NCI-H146 treated with DMSO at 0.1 percent for 48 hours (cell line): Measurements from ENCODE around the gene ENTPD3.
"Not testable (repeated sequence)": the region's sequence is repeated elsewhere in the genome, so short reads cannot be mapped to it uniquely, and the experiment has no call there.

Experiments used
- DNase-seq: peaks from one replicate; lab custom pipeline; 2025; ENCODE audit not compliant: unreplicated experiment; lab: John Stamatoyannopoulos, UW

Gene ENTPD3

DNA sequence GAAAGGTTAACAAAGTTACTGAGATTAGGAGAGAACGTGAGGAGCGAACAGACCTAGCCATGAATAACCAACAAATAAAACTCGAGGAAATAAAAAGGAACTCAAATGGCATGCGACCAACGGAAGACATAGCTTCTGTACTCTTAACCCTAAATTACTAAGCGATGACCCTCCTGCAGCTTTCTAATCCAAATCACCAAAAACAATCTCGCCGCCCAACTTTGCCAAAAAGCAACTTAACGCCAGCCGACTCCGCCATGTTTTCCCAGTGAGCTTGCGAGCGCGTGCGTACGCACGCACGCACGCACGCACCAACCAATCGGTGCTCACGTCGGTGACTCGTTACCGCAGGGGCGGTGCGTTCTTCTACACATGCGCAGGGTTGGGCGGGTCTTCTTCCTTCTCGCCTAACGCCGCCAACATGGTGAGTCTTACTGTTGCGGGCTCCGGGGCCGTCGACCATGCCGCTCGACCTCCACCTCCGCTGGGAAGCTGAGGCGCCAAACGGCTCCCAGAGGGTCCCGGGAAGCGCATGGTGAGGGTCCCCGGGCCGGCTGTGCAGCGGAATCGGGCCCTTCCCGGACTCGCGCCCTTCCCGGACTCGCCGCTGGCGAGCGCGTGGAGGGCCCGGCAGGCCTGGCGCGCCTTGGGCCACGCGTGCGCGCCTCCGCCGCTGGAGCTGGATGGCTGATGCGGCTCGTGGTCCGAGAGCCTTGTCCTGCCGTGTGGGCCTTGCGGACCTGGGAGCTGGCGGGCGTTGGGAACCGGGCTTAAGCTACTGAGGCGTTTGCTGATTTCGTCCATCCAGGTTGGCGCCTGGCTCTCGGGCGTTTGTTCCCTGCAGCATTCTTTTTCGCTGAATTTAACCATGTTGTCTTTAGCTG lies 70.2 kb downstream of the ENTPD3 start, which contains the start of gene RPL14:
Gene RPL14, plus strand, starts transcription at position 400 of the 884 bp plus-strand sequence. Its CDS starts 133 bp downstream, at position 533.
- peak; percentile 53 for DNase-seq

DNA sequence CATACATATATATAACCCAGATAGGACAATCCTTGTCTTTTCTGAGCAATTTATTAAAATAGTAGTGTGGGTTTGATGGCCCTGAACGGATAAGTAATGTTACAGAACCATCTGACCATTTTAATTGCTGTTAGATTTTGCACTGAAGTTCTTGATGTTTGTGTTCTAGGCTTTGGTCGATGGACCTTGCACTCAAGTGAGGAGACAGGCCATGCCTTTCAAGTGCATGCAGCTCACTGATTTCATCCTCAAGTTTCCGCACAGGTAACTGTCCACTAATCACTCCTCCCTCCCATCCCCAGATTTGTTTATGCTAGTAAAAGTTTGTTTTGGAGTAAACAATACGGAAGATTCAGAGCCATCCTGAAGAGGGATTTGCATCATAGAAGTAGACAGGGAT lies 71.5 kb downstream of the ENTPD3 start:
- no peak for DNase-seq

DNA sequence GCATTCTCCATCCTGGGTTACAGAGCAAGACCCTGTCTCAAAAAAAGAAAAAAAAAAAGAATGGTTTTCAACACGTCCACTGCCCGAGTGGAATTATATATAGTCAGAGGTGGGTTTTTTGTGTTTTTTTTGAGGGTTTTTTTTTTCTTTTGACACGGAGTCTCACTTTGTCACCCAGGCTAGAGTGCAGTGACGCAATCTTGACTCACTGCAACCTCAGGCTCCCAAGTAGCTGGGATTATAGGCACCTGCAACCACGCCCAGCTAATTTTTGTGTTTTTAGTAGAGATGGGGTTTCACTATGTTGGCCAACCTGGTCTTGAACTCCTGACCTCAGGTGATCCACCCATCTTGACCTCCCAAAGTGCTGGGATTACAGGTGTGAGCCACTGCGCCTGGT lies 73.5 kb downstream of the ENTPD3 start:
- not testable (repeated sequence) for DNase-seq

DNA sequence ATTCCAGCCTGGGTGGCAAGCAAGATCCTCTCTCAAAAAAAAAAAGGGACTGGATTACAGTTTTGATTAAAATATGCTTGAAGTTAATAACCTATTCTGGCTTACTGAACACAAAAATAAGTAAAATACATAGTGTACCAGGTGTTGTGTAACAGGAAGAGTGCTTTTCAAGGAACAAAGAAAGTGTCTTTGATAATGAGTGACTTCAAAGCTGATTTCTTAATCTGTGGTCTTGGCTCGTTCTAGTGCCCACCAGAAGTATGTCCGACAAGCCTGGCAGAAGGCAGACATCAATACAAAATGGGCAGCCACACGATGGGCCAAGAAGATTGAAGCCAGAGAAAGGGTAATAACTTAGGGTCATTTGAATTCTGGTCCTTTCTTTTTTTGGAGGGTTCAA lies 74.2 kb downstream of the ENTPD3 start:
- DNase-seq = no peak

DNA sequence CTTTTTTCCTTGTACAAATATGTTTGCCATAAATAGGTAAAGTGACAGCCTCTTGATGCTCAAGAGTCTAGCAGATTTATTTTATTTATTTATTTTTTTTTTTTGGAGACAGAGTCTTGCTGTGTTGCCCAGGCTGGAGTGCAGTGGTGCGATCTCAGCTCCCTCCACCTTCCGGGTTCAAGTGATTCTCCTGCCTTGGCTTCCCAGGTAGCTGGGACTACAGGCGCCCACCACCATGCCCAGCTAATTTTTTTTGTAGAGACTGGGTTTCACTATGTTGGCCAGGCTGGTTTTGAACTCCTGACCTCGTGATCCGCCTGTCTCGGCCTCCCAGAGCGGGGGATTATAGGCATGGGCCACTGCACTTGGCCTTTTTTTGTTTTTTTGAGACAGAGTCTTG lies 75.9 kb downstream of the ENTPD3 start:
- not testable (repeated sequence) for DNase-seq

DNA sequence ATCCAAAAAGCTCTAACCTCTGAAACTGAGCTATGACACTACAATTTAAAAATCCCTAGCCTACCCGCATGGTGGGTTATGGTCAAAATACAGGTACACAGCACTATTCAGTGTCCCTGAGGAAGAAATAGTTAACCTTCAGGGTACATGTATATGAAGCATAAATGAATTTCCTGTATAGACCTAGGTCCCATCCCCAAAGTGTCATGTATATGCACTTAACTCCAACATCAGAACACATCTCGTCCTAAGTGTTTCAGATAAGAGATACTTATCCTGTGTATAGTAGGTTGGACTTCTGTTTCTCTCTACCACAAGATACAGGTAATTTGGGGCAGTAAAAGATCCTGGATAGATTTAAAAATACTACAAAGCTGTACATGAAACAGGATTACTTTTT lies 76.6 kb downstream of the ENTPD3 start:
- DNase-seq = no peak

DNA sequence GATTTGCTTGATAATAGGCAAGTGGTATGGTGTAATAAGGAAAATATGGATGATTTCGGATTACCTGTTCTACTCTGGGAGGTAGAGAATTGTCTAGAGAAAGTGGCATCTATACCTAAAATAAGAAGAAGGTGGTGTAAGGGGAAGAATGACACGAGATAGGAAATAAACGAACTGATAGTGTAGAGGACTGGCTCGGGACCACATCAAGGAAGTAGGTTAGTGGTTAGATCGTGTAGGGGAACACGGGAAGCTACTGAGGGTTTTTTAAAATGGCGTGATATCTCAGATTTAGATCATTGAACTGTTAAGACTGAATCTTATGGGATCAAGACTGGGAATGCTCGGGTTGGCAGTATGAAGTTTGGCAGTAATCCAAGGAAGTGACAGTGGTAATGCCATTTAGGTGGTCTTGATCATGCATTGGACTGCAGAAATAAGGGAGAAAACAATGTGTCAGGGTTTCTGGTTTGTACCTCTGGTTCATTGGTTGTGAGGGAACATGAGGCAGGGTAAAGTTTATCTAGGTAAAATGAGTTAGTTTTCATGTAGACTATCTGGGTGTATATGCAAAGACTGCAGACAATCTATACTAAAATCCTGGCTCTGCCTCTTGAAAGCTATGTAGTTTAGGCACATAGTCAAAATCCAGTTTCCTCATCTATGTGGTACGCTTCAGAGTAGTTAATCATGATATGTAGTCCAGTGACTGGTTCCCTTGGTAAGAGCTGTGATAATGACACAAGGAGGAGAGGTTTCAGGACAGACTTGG lies 77.5 kb downstream of the ENTPD3 start:
- DNase-seq = no peak

DNA sequence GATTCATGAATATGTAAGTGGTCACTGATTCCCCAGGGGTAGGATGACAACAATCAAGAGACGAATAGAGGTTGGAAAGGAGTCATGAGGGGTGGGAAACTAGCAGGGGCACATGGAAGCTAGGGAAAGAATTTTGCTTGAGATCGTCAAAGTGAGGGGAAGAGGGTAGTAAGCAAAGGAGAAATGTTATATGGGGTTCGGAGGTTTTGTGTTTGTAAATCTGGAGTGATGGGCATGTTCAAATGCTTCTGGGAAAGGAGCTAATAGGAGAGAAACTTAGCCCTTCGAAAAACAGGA lies 78.1 kb downstream of the ENTPD3 start:
- DNase-seq = no peak

DNA sequence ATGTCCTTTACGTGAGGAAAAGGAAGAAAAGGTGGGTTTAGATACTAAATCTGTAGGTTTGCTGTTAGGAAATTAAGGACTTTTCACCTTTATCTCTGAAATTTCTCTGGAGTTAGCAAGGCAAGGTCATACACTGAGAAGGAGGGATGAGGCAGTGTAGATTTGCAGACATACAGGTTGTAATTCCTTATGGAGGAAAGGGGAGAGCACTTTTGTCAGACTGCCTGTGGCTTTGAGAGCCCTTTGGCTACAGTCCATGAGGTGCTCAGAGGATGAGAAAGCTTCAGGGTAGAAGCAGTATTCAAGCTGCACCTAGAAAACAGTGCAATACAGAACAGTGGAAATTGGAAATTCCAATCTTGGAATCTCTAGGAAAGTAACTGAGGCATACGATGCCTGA lies 78.5 kb downstream of the ENTPD3 start:
- no peak for DNase-seq

DNA sequence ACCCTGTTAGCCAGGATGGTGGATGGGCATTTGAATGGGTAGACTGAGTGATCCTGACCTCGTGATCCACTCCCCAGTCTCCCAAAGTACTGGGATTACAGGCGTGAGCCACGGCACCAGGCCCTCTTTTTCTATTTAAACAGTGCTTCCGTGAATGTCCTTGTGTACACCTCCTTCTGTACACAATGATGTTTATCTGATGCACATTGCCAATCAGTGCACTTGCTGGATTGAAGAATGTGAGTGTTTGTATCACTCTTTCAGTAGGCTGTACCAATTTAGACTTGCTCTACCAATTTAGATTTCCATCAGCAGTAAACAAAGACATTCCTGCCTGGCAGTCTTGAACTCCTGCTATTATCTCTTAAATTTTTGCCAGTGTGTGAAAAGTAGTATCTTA lies 81.0 kb downstream of the ENTPD3 start:
- DNase-seq = no peak

DNA sequence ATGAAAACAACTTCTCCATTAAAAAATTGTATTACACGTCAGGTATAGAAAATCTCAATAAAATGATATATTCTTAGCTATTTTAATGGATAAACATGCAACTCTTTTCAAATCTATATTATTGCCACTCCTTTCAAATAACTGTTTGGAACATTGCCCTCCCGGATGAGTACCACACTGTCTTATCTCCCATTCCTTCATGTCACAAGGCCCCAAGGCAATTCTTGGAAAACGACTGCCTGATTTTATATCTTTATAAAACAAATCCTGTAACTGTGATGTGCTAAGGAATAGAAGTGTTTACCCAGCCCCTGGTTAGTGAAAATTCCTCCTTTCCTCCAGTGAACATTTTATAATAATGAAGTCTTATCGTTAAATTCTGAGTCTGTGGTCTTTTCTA lies 83.7 kb downstream of the ENTPD3 start:
- DNase-seq = no peak

DNA sequence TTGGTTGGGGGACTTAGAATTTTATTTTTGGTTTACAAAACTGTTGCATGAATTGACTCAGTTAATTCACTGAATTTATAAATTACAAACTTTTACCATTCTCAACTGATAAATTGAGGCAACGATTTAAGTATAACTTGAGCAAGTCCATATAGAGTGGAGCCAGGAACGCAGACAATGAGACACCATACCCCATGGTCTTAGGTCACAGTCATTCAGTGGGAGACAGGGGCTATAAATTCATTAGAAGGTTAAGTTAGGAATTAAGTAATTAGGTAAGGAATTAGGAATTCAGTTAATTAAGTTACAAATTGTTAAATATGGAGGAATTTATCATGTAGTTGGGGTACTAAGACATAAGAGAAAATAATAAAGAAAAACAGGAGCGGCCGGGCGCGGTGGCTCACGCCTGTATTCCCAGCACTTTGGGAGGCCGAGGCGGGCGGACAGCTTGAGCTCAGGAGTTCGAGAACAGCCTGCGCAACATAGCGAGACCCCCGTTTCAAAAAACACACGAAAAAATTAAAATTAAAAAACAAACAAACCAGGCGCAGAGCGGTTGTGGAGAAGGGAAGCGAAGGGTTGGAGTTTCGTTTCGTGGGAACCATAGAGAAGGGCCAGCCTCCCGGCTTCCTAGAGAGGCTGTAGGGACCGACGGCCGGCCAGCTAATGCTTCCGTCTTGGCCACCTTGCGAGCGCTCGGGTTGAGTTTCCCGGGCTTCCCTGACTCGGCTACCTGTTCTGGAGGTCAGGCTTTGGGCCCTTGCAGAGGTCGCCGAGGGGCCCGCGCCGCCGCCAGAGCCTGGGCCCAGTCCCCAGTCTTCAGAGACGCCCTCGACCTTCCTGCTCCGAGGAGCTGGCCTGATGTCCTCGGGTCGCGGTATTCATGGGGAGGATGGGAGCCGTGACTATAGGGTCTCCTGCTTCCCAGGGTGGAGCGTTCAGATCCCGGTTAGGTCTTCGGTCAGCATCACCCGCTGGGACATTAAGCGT lies 89.8 kb downstream of the ENTPD3 start, which contains the start of gene ZNF619:
Gene ZNF619, plus strand, starts transcription at position 645 of the 993 bp plus-strand sequence. CDS start 858 bp downstream, outside the sequence.
- peak; percentile 11 for DNase-seq

DNA sequence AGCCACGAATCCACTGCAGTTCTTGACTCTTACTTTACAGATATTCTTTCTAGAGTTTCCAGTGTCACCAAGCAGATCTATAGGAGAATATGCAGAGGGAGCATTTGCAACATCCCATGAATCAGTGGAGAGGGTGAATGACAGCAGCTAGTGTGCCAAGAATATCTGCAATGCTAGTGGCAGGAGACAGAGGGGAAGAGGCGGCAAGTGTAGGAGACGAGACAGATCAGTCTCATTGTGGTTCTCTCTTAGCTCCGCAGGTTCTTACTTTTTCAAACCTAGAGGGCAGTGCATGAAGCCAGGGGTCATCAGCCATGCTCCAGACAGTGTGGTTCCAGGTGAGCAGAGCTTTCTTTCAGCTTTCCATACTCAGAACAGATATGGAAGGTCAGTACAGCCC lies 90.7 kb downstream of the ENTPD3 start:
- no peak for DNase-seq
